ENCODE measurements around the gene CDRT4. TPM values are rescaled to one million over a fixed set of nuclear protein-coding genes. Genes with fewer than 3 reads are reported as not detected.

Gene CDRT4
- total RNA-seq, 1 donor = 3.3 TPM

- H3K4me3 ChIP-seq (ENCODE audit: insufficient read depth, low read length) = no peak overlapping the region
- H3K36me3 ChIP-seq (ENCODE audit: insufficient read depth, low read length) = no peaks in the 10 kb centered on the region
- H4K20me1 ChIP-seq (ENCODE audit: insufficient read depth, low read length) = no peaks in the 10 kb centered on the region
- H3K4me1 ChIP-seq (ENCODE audit: insufficient read depth, low read length) = peaks cover 15% of the 10 kb centered on the region
- H3K27ac ChIP-seq (ENCODE audit: low read depth, low read length) = no peak overlapping the region
- TF ChIP-seq CTCF (IDR thresholded peaks at IDR 0.05; ENCODE audit: extremely low read depth, low read depth, low read length) = no peak
- H3K79me2 ChIP-seq (ENCODE audit: insufficient read depth, low read length) = no peaks in the 10 kb centered on the region
- no peak overlapping the region for H2AFZ ChIP-seq (ENCODE audit: low read length)
- no peak overlapping the region for H3K4me2 ChIP-seq (ENCODE audit: insufficient read depth, low read length)
- no peaks in the 10 kb centered on the region for H3K9me3 ChIP-seq (ENCODE audit: low read depth, low read length)
- H3K27me3 ChIP-seq (ENCODE audit: insufficient read depth, low read length) = peaks cover 2% of the 10 kb centered on the region
- DNase-seq (ENCODE audit: insufficient read length, low spot score, missing footprints) = no peak
Observed at GRCh38 chr17:15388356-15389041, 78.9 kb downstream of the CDRT4 start.

DNA sequence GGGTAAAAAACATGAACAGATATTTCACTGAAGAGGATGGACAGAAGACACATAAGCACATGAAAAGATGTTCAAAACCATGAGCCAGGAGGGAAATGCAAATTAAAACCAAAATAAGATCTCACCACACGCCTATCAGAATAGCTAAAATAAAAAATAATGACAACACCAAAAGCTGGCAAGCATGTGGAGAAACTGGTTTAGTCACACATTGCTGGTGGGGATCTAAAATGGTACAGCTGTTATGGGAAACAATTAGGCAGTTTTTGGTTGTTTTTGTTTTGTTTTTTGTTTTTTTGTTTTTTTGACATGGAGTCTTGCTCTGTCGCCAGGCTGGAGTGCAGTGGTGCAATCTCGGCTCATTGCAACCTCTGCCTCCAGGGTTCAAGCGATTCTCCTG is 81.3 kb downstream of the CDRT4 start:
- Histone ChIP-seq H3K4me3 (ENCODE audit: insufficient read depth, low read length) (no peak overlapping the region), H3K36me3 (ENCODE audit: insufficient read depth, low read length) (no peaks in the 10 kb centered on the region), H3K9me3 (ENCODE audit: low read depth, low read length) (no peaks in the 10 kb centered on the region), H3K27ac (ENCODE audit: low read depth, low read length) (no peak overlapping the region), H3K79me2 (ENCODE audit: insufficient read depth, low read length) (no peaks in the 10 kb centered on the region), H4K20me1 (ENCODE audit: insufficient read depth, low read length) (no peaks in the 10 kb centered on the region), H3K4me1 (ENCODE audit: insufficient read depth, low read length) (peaks cover 7% of the 10 kb centered on the region), H3K4me2 (ENCODE audit: insufficient read depth, low read length) (no peak overlapping the region), H3K27me3 (ENCODE audit: insufficient read depth, low read length) (peaks cover 2% of the 10 kb centered on the region), H2AFZ (ENCODE audit: low read length) (no peak overlapping the region)
- TF ChIP-seq CTCF (IDR thresholded peaks at IDR 0.05; ENCODE audit: extremely low read depth, low read depth, low read length) = no peak
- DNase-seq (ENCODE audit: insufficient read length, low spot score, missing footprints) = no peak

Other genes starting within 250 kb of the CDRT4 start
- gene PMP22, start 202.3 kb downstream of the CDRT4 start, total RNA-seq = 151 and 163 TPM in 2 replicates
- gene TEKT3, start 126.0 kb downstream of the CDRT4 start, total RNA-seq = 0.36 TPM in 1 of 2 replicates, not detected in the other
- gene TVP23C, start 95.9 kb upstream of the CDRT4 start, total RNA-seq = 24.8 and 38.4 TPM in 2 replicates
- gene FBXW10B, start 152.1 kb upstream of the CDRT4 start, total RNA-seq = 0.29 and 0.36 TPM in 2 replicates
- gene TRIM16, start 216.7 kb upstream of the CDRT4 start, total RNA-seq = 43.0 and 56.1 TPM in 2 replicates
- gene ZNF286A, start 232.1 kb upstream of the CDRT4 start, total RNA-seq = 39.8 and 40.7 TPM in 2 replicates

Data from osteoblast (primary cell).